Naive B cell (primary cell): ENCODE results near the gene MOSPD2. TPM values are rescaled to one million over a fixed set of nuclear protein-coding genes. Genes with fewer than 3 reads are reported as not detected.

ENCODE experiments used
- ATAC-seq, 2 donors: fragments of 150-1000 bp; cut with Tn5 transposase; 2 replicates each; pipeline ENCODE4 v1.10.0; 2021; ENCODE audit warnings: low read depth in 2 of 2, mild to moderate bottlenecking in 2 of 2, moderate library complexity in 2 of 2
- DNase-seq: peaks from one replicate; pipeline ENCODE4 v3.0.0; 2022
- H3K27ac Mint-ChIP-seq, 6 donors: one replicate each; pipeline ENCODE4 v1.8.0; 2020 to 2022; ENCODE audit warnings: mild to moderate bottlenecking in 6 of 6, mixed read lengths in 6 of 6, moderate library complexity in 5 of 6, inconsistent platforms in 2 of 6
- H3K27me3 Mint-ChIP-seq, 3 donors: one replicate each; pipeline ENCODE4 v1.8.0; 2021 to 2022; ENCODE audit warnings: mixed read lengths in 3 of 3, mild to moderate bottlenecking in 1 of 3
- H3K36me3 Mint-ChIP-seq, 2 donors: one replicate each; pipeline ENCODE4 v1.8.0; 2020 to 2022; ENCODE audit warnings: mixed read lengths in 2 of 2, inconsistent platforms in 1 of 2, mild to moderate bottlenecking in 1 of 2
- H3K4me1 Mint-ChIP-seq, 3 donors: one replicate each; pipeline ENCODE4 v1.8.0; 2020 to 2022; ENCODE audit warnings: mixed read lengths in 3 of 3, inconsistent platforms in 1 of 3, mild to moderate bottlenecking in 1 of 3, moderate library complexity in 1 of 3
- H3K4me3 Mint-ChIP-seq, 8 donors: one replicate each; pipeline ENCODE4 v1.8.0; 2020 to 2022; ENCODE audit warnings: mild to moderate bottlenecking in 8 of 8, mixed read lengths in 8 of 8, moderate library complexity in 8 of 8, inconsistent platforms in 2 of 8
- H3K9me3 Mint-ChIP-seq, 7 donors: one replicate each; pipeline ENCODE4 v1.8.0; 2020 to 2022; ENCODE audit warnings: mixed read lengths in 7 of 7, mild to moderate bottlenecking in 5 of 7, inconsistent platforms in 2 of 7, moderate library complexity in 1 of 7
- polyA plus RNA-seq, 6 donors: library from polyadenylated mRNA; unstranded; fragments of 300-500 nt; fragmentation: Illumina TruSeq; gene quantifications; one replicate each; pipeline ENCODE4 v1.2.3, GENCODE V29; 2021; ENCODE audit warnings: low read depth in 6 of 6

The MOSPD2 gene
- polyA plus RNA-seq, 6 donors from 2014 or later: 1.6 to 14.4 (median 6.8) TPM

GRCh38 chrX:14948691-14949090 lies 75.5 kb downstream of the MOSPD2 start:
- no peak for ATAC-seq
- H3K4me1 Mint-ChIP-seq: peaks cover 0 to 5% (median 0%) of the 10 kb centered on the region in 3 donors
- no peak overlapping the region for H3K4me3 Mint-ChIP-seq
- no peaks in the 10 kb centered on the region for H3K36me3 Mint-ChIP-seq
- peaks cover 0 to 12% (median 0%) of the 10 kb centered on the region in 3 donors for H3K27me3 Mint-ChIP-seq
- peaks cover 0 to 6% (median 0%) of the 10 kb centered on the region in 7 donors for H3K9me3 Mint-ChIP-seq
- DNase-seq: no peak
- no peak overlapping the region for H3K27ac Mint-ChIP-seq

GRCh38 chrX:14956813-14957582 lies 83.8 kb downstream of the MOSPD2 start:
- ATAC-seq (no peak), DNase-seq (no peak)
- Mint-ChIP-seq H3K4me1 (no peaks in the 10 kb centered on the region), H3K27ac (peak overlapping the region in 1 of 6 donors; percentile 2), H3K4me3 (no peak overlapping the region), H3K9me3 (peaks cover 5 to 16% (median 8%) of the 10 kb centered on the region in 7 donors), H3K27me3 (no peaks in the 10 kb centered on the region), H3K36me3 (no peaks in the 10 kb centered on the region)

DNA sequence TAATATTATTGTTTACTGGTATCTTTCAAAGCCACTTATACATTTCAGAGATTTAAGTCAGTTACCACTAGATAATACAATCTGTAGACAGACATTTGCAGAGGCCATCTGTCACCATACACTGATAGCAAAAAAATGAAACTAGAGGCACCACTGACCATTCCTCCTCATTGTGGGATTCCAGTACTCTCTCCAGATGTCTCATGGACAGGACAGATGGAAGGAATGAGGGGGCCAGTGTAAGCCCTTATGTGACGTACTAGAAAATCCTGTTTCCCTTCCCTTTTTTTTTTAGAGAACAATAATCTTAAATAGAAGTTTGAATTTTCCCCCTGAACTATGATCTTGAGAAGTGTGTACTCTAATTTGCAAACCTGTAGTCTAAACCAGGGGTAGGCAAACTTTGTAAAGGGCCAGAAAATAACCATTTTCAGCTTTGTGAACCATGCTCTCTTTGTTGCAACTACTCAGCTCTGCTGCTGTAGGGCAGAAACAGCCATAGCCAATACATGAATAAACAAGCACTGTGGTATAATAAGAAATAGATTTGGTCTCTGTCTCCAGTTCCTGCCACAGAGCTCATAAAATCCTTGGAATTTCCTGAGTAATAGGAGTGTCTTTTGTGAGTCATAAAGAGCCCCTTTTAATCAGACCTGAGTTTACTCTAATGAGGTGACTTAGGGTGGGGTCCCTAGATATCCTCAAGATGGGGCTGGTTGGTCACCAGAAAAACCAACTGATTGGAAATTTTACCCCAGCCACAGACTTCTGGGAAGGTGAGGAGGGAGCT lies 90.4 kb downstream of the MOSPD2 start:
- ATAC-seq (no peak), DNase-seq (no peak)
- Mint-ChIP-seq H3K36me3 (no peaks in the 10 kb centered on the region), H3K9me3 (peaks cover 0 to 8% (median 2%) of the 10 kb centered on the region in 7 donors), H3K27ac (no peak overlapping the region), H3K27me3 (no peaks in the 10 kb centered on the region), H3K4me3 (no peak overlapping the region), H3K4me1 (no peaks in the 10 kb centered on the region)

GRCh38 chrX:14964500-14964899 lies 91.3 kb downstream of the MOSPD2 start:
- no peak for DNase-seq
- H3K36me3 Mint-ChIP-seq: no peaks in the 10 kb centered on the region
- H3K4me3 Mint-ChIP-seq: no peak overlapping the region
- no peak for ATAC-seq
- H3K9me3 Mint-ChIP-seq: peaks cover 0 to 9% (median 2%) of the 10 kb centered on the region in 7 donors
- no peaks in the 10 kb centered on the region for H3K4me1 Mint-ChIP-seq
- H3K27me3 Mint-ChIP-seq: no peaks in the 10 kb centered on the region
- H3K27ac Mint-ChIP-seq: no peak overlapping the region

Other genes starting within 250 kb of the MOSPD2 start
- gene FANCB, start 352 bp upstream of the MOSPD2 start, polyA plus RNA-seq: 10 to 100 TPM in 1 of 6 donors, 1 to 10 TPM in 5; 4.4 to 13.8 (median 7.6) TPM